GM18507 (cell line): ENCODE measurements around the gene CLIC5.

Source experiments
- DNase-seq: peaks from one replicate; pipeline ENCODE4 v3.0.0; 2011; ENCODE audit warnings: low read depth; ENCODE audit not compliant: insufficient read length; ENCODE audit errors: extremely low spot score
- FAIRE-seq: peaks from 2 replicates; lab custom pipeline; 2011; peaks lifted over from hg19 to GRCh38; lab: Jason Lieb, UNC

CLIC5 gene

GRCh38 chr6:46039646-46040045 lies 24.0 kb upstream of the CLIC5 start:
- no peak for FAIRE-seq

GRCh38 chr6:46036911-46037310 lies 21.3 kb upstream of the CLIC5 start:
- DNase-seq (no peak), FAIRE-seq (no peak)

More at GRCh38 chr6:46039646-46040045, 24.0 kb upstream of the CLIC5 start:
- DNase-seq = no peak

- FAIRE-seq (no peak), DNase-seq (no peak)
Measured at GRCh38 chr6:46035242-46035641, 19.6 kb upstream of the CLIC5 start.

GRCh38 chr6:46032110-46032998 lies 16.7 kb upstream of the CLIC5 start:
- no peak for FAIRE-seq
- DNase-seq = no peak

- FAIRE-seq = no peak
Measured at GRCh38 chr6:46029602-46030001, 13.9 kb upstream of the CLIC5 start.

GRCh38 chr6:46026307-46026706 lies 10.6 kb upstream of the CLIC5 start:
- no peak for FAIRE-seq

More at GRCh38 chr6:46029602-46030001, 13.9 kb upstream of the CLIC5 start:
- DNase-seq = no peak

GRCh38 chr6:46025573-46025972 lies 9.9 kb upstream of the CLIC5 start:
- no peak for DNase-seq
- FAIRE-seq = no peak

More at GRCh38 chr6:46026307-46026706, 10.6 kb upstream of the CLIC5 start:
- DNase-seq = no peak

GRCh38 chr6:46024124-46024769 lies 8.6 kb upstream of the CLIC5 start:
- FAIRE-seq = no peak

GRCh38 chr6:46023216-46023915 lies 7.7 kb upstream of the CLIC5 start:
- DNase-seq (no peak), FAIRE-seq (no peak)

More at GRCh38 chr6:46024124-46024769, 8.6 kb upstream of the CLIC5 start:
- no peak for DNase-seq

GRCh38 chr6:46022106-46022948 lies 6.7 kb upstream of the CLIC5 start:
- DNase-seq = no peak
- FAIRE-seq = no peak

GRCh38 chr6:46017726-46018125 lies 2.1 kb upstream of the CLIC5 start:
- FAIRE-seq (no peak), DNase-seq (no peak)

- FAIRE-seq (no peak), DNase-seq (no peak)
Measured at GRCh38 chr6:46016063-46016608, 476 bp upstream of the CLIC5 start.

- FAIRE-seq = no peak
- DNase-seq = no peak
Measured at GRCh38 chr6:46014511-46015118, 1.0 kb downstream of the CLIC5 start.

- no peak for FAIRE-seq
- no peak for DNase-seq
Measured at GRCh38 chr6:46014046-46014445, 1.6 kb downstream of the CLIC5 start.

- FAIRE-seq (no peak), DNase-seq (no peak)
Measured at GRCh38 chr6:46013639-46014038, 2.0 kb downstream of the CLIC5 start.

- FAIRE-seq (no peak), DNase-seq (no peak)
Measured at GRCh38 chr6:46012834-46013233, 2.8 kb downstream of the CLIC5 start.

GRCh38 chr6:46011188-46012085 lies 4.2 kb downstream of the CLIC5 start:
- peak; percentile 87 for FAIRE-seq
- DNase-seq = peak; percentile 64

- FAIRE-seq (peak; percentile 64), DNase-seq (no peak)
Measured at GRCh38 chr6:46010771-46011170, 4.9 kb downstream of the CLIC5 start.
